Measurements from ENCODE around the gene PCBP3. TPM values are rescaled to one million over a fixed set of nuclear protein-coding genes. Genes with fewer than 3 reads are reported as not detected.

The PCBP3 gene
- total RNA-seq, 2 experiments from 2014 or later: 1.9 to 2.2 TPM

GRCh38 chr21:45963232-45963570 lies 319.7 kb downstream of the PCBP3 start:
- no peak for TF ChIP-seq CTCF (IDR thresholded peaks at IDR 0.05)
- Mint-ChIP-seq H3K27me3 (peaks cover 7% of the 10 kb centered on the region), H3K9me3 (peaks cover 9% of the 10 kb centered on the region), H3K36me3 (ENCODE audit: low read depth) (no peaks in the 10 kb centered on the region), H3K4me3 (no peak overlapping the region), H3K27ac (no peak overlapping the region), H3K4me1 (ENCODE audit: low read depth) (peaks cover under 1% of the 10 kb centered on the region)
- no peak for DNase-seq
- CTCF ChIA-PET: interaction anchor here (1.0 kb wide), 1 partner anchor 9 kb away, joined by 3 read pairs; no protein-coding TSS in a partner anchor
- ATAC-seq: no peak
- intact Hi-C loops (cut with micrococcal nuclease): no loop called here
- POLR2A ChIA-PET: no interaction called here

- Mint-ChIP-seq H3K27me3 (peaks cover 2% of the 10 kb centered on the region), H3K4me3 (no peak overlapping the region), H3K4me1 (ENCODE audit: low read depth) (no peaks in the 10 kb centered on the region), H3K27ac (no peak overlapping the region), H3K9me3 (peaks cover 9% of the 10 kb centered on the region), H3K36me3 (ENCODE audit: low read depth) (no peaks in the 10 kb centered on the region)
- no peak for DNase-seq
- ATAC-seq: no peak
- ChIA-PET POLR2A (no interaction called here), CTCF (interaction anchor here (1.8 kb wide), 1 partner anchor 9 kb away, joined by 5 read pairs; no protein-coding TSS in a partner anchor)
- TF ChIP-seq CTCF (IDR thresholded peaks at IDR 0.05): no peak
- intact Hi-C loops (cut with micrococcal nuclease): no loop called here
These were observed 321.1 kb downstream of the PCBP3 start for GRCh38 chr21:45964649-45965048.

GRCh38 chr21:45965084-45965809 lies 321.7 kb downstream of the PCBP3 start:
- ChIA-PET CTCF (interaction anchor here (1.8 kb wide), 1 partner anchor 8 kb away, joined by 5 read pairs; no protein-coding TSS in a partner anchor), POLR2A (no interaction called here)
- intact Hi-C loops (cut with micrococcal nuclease): no loop called here
- ATAC-seq (no peak), DNase-seq (no peak)
- no peak overlapping the region for H3K4me3 Mint-ChIP-seq
- H3K4me1 Mint-ChIP-seq (ENCODE audit: low read depth): no peaks in the 10 kb centered on the region
- no peak for TF ChIP-seq CTCF (IDR thresholded peaks at IDR 0.05)
- H3K27me3 Mint-ChIP-seq: peaks cover 2% of the 10 kb centered on the region
- H3K9me3 Mint-ChIP-seq: peaks cover 9% of the 10 kb centered on the region
- H3K27ac Mint-ChIP-seq: no peak overlapping the region
- no peaks in the 10 kb centered on the region for H3K36me3 Mint-ChIP-seq (ENCODE audit: low read depth)

- no peaks in the 10 kb centered on the region for H3K36me3 Mint-ChIP-seq (ENCODE audit: low read depth)
- H3K9me3 Mint-ChIP-seq: peaks cover 7% of the 10 kb centered on the region
- H3K27me3 Mint-ChIP-seq: peaks cover 2% of the 10 kb centered on the region
- TF ChIP-seq CTCF (IDR thresholded peaks at IDR 0.05): no peak
- no peak overlapping the region for H3K27ac Mint-ChIP-seq
- ChIA-PET POLR2A (no interaction called here), CTCF (interaction anchor here (0.9 to 1.4 kb wide), 5 partner anchors 163 to 216 kb away, joined by 3 to 5 read pairs (median 3); no protein-coding TSS in a partner anchor)
- ATAC-seq: no peak
- H3K4me3 Mint-ChIP-seq: no peak overlapping the region
- no peaks in the 10 kb centered on the region for H3K4me1 Mint-ChIP-seq (ENCODE audit: low read depth)
- intact Hi-C loops (cut with micrococcal nuclease): no loop called here
- no peak for DNase-seq
These were observed 323.4 kb downstream of the PCBP3 start for GRCh38 chr21:45966791-45967394.
